Endothelial cell (in vitro differentiated cells): ENCODE results near the gene SMARCA1. TPM values are rescaled to one million over a fixed set of nuclear protein-coding genes. Genes with fewer than 3 reads are reported as not detected.

ENCODE experiments used
- DNase-seq: peaks from one replicate; pipeline ENCODE4 v3.0.0; 2021; ENCODE audit warnings: low spot score
- H3K27ac Mint-ChIP-seq: one replicate; pipeline ENCODE4 v1.8.0; 2021; ENCODE audit warnings: mixed read lengths, inconsistent platforms; ENCODE audit not compliant: unreplicated experiment
- H3K27me3 Mint-ChIP-seq: one replicate; pipeline ENCODE4 v1.8.0; 2021; ENCODE audit warnings: mild to moderate bottlenecking, moderate library complexity, mixed read lengths, inconsistent platforms; ENCODE audit not compliant: unreplicated experiment
- H3K36me3 Mint-ChIP-seq: one replicate; pipeline ENCODE4 v1.8.0; 2021; ENCODE audit warnings: mild to moderate bottlenecking, low read depth, mixed read lengths, inconsistent platforms; ENCODE audit not compliant: unreplicated experiment
- H3K4me1 Mint-ChIP-seq: one replicate; pipeline ENCODE4 v1.8.0; 2021; ENCODE audit warnings: mild to moderate bottlenecking, mixed read lengths, inconsistent platforms; ENCODE audit not compliant: unreplicated experiment
- H3K4me3 Mint-ChIP-seq: one replicate; pipeline ENCODE4 v1.8.0; 2021; ENCODE audit warnings: mild to moderate bottlenecking, mixed read lengths, inconsistent platforms; ENCODE audit not compliant: unreplicated experiment
- H3K9me3 Mint-ChIP-seq: one replicate; pipeline ENCODE4 v1.8.0; 2021; ENCODE audit warnings: mixed read lengths, inconsistent platforms; ENCODE audit not compliant: unreplicated experiment
- CTCF ChIP-seq: fragments of 200-600 bp; sonication (generic); IDR thresholded peaks from one replicate; pipeline ENCODE4 v1.5.0; 2021; ENCODE audit warnings: antibody characterized with exemption; ENCODE audit not compliant: unreplicated experiment
- total RNA-seq: library from RNA; stranded (reverse); fragmentation: NEBNext Ultra II Directional; extraction: Animal tissue kit (Norgen Biotek cat#: 25700); gene quantifications from one replicate; pipeline ENCODE4 v1.2.1, GENCODE V29; 2021; ENCODE audit not compliant: unreplicated experiment

The SMARCA1 gene
- total RNA-seq, 1 donor from 2014 or later = 61.1 TPM

- no peak overlapping the region for H3K27ac Mint-ChIP-seq
- no peak for DNase-seq
- H3K27me3 Mint-ChIP-seq = peaks cover 1% of the 10 kb centered on the region
- no peaks in the 10 kb centered on the region for H3K4me1 Mint-ChIP-seq
- no peaks in the 10 kb centered on the region for H3K9me3 Mint-ChIP-seq
- H3K36me3 Mint-ChIP-seq = no peaks in the 10 kb centered on the region
- H3K4me3 Mint-ChIP-seq = no peak overlapping the region
- no peak for TF ChIP-seq CTCF
Observed at GRCh38 chrX:129449148-129449547, 74.1 kb downstream of the SMARCA1 start.

GRCh38 chrX:129445436-129445835 is 77.9 kb downstream of the SMARCA1 start:
- Mint-ChIP-seq H3K27me3 (peaks cover 1% of the 10 kb centered on the region), H3K36me3 (no peaks in the 10 kb centered on the region), H3K4me3 (no peak overlapping the region), H3K27ac (no peak overlapping the region), H3K4me1 (no peaks in the 10 kb centered on the region), H3K9me3 (no peaks in the 10 kb centered on the region)
- no peak for TF ChIP-seq CTCF
- DNase-seq = no peak

- no peak for DNase-seq
- TF ChIP-seq CTCF = no peak
- Mint-ChIP-seq H3K27me3 (peaks cover 1% of the 10 kb centered on the region), H3K9me3 (no peaks in the 10 kb centered on the region), H3K4me3 (no peak overlapping the region), H3K4me1 (no peaks in the 10 kb centered on the region), H3K27ac (no peak overlapping the region), H3K36me3 (peaks cover 8% of the 10 kb centered on the region)
Observed at GRCh38 chrX:129433945-129434344, 89.3 kb downstream of the SMARCA1 start.

- Mint-ChIP-seq H3K27me3 (peaks cover 1% of the 10 kb centered on the region), H3K4me3 (no peak overlapping the region)
Observed at GRCh38 chrX:129433461-129433860, 89.8 kb downstream of the SMARCA1 start.

GRCh38 chrX:129427267-129427666 is 96.0 kb downstream of the SMARCA1 start:
- no peak for TF ChIP-seq CTCF
- Mint-ChIP-seq H3K27ac (no peak overlapping the region), H3K4me3 (no peak overlapping the region), H3K36me3 (peaks cover 37% of the 10 kb centered on the region), H3K9me3 (peaks cover 16% of the 10 kb centered on the region), H3K27me3 (peaks cover 2% of the 10 kb centered on the region), H3K4me1 (no peaks in the 10 kb centered on the region)
- no peak for DNase-seq

More at GRCh38 chrX:129433461-129433860, 89.8 kb downstream of the SMARCA1 start:
- Mint-ChIP-seq H3K4me1 (no peaks in the 10 kb centered on the region), H3K9me3 (no peaks in the 10 kb centered on the region), H3K36me3 (peaks cover 12% of the 10 kb centered on the region), H3K27ac (no peak overlapping the region)
- DNase-seq = no peak
- TF ChIP-seq CTCF = no peak
